NT2/D1 (cell line): Measurements from ENCODE around the gene CD44.

Source experiments
- SUZ12 ChIP-seq: IDR thresholded peaks from 2 replicates; pipeline ENCODE4 v1.6.1; 2011; ENCODE audit not compliant: insufficient read length, insufficient read depth; ENCODE audit errors: extremely low read depth
- YY1 ChIP-seq: IDR thresholded peaks from 2 replicates; pipeline ENCODE4 v1.6.1; 2011; ENCODE audit not compliant: insufficient read length, insufficient read depth
- ZNF274 ChIP-seq: IDR thresholded peaks from 2 replicates; pipeline ENCODE4 v1.6.1; 2011; ENCODE audit warnings: mild to moderate bottlenecking, low read depth, low read length

DNA sequence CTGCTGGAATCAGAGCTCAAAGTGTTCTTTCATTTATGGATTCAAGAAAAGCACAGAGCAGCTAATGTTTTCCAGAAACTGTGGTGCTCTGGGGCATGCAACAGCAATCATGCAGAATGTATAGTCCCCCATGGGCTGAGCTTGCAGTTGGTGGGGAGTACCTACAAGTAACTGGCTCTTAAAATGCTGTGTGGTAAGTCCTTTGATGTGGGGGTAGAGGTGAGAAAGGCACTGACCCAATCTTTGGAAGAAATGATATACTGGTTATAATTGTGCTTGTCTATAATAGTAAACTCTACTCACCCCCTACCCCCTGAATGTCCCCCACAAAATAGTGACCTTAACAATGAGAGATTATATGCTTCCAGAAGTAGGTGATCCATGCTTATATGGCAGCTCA, 29.1 kb upstream of the CD44 start:
- TF ChIP-seq ZNF274, result no peak
- TF ChIP-seq SUZ12, result no peak
- no peak for TF ChIP-seq YY1
